Activated CD4-positive, alpha-beta memory T cell treated with anti-CD3 and anti-CD28 coated beads for 36 hours (primary cell): Measurements from ENCODE around the gene CEACAM7. TPM values are rescaled to one million over a fixed set of nuclear protein-coding genes. Genes with fewer than 3 reads are reported as not detected.
A peak's percentile ranks its signal among the peaks of the same experiment; 100 is the strongest.

Experiments
- CTCF ChIA-PET: fragments of 350-600 bp; sonication (Branson Sonifier 250); formaldehyde crosslinking; loops from one replicate; lab custom pipeline; 2021; ENCODE audit warnings: antibody characterized with exemption, inconsistent platforms; lab: Charles Lee
- POLR2A ChIA-PET: fragments of 350-600 bp; sonication (Branson Sonifier 250); formaldehyde crosslinking; loops from one replicate; lab custom pipeline; 2021; ENCODE audit warnings: antibody characterized with exemption; lab: Charles Lee
- DNase-seq: peaks from one replicate; pipeline ENCODE4 v3.0.0-alpha.2; 2020
- H3K27ac Mint-ChIP-seq: one replicate; pipeline ENCODE4 v1.8.0; 2021; ENCODE audit warnings: mixed read lengths
- H3K27me3 Mint-ChIP-seq: one replicate; pipeline ENCODE4 v1.8.0; 2021; ENCODE audit warnings: mixed read lengths
- H3K36me3 Mint-ChIP-seq: one replicate; pipeline ENCODE4 v1.8.0; 2021; ENCODE audit warnings: mixed read lengths
- H3K4me1 Mint-ChIP-seq: one replicate; pipeline ENCODE4 v1.8.0; 2021; ENCODE audit warnings: low read depth, mixed read lengths
- H3K4me3 Mint-ChIP-seq: one replicate; pipeline ENCODE4 v1.8.0; 2021; ENCODE audit warnings: mild to moderate bottlenecking, mixed read lengths
- H3K9me3 Mint-ChIP-seq: one replicate; pipeline ENCODE4 v1.8.0; 2021; ENCODE audit warnings: mixed read lengths
- intact Hi-C: fragments of 100-400 bp; cut with micrococcal nuclease; formaldehyde crosslinking; loops from one replicate; pipeline ENCODE4 v1.15.1; 2023
- total RNA-seq, 2 experiments: library from RNA; stranded (reverse); gene quantifications; one replicate each; pipeline ENCODE4 v1.2.3, GENCODE V29; 2021

CEACAM7 gene
- total RNA-seq, 2 experiments from 2014 or later = not detected

DNA sequence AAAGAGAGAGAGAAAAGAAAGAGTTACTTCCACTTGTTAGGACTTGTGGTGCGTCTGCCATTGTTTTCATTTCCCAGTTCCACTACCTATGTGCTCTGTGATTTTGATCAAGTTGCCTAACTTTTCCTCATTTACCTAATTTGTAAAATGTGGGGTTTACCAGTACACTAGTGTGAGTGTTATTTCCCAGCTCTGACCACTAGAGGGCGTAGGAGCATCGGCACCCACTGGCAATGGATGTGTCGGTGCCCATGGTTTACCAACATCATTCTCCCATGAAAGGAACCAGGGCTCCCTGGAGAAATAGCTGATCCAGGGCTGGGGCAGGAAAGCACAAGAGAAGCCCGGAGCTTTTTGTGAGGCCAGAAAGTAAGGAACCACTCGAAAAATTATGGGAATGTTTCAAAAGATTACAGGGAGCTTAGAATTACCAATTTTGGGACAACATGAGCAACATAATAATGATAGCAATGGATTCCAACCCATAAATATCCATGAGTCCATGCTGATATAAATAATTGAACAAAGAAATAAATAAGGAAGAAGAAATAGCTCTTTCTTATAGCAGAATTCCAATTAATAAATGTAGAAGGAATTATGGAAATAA, 46.1 kb downstream of the CEACAM7 start:
- H3K4me1 Mint-ChIP-seq = peaks cover 6% of the 10 kb centered on the region
- no peaks in the 10 kb centered on the region for H3K36me3 Mint-ChIP-seq
- intact Hi-C loops = loop anchor here (5.0 kb wide), 2 partner anchors 50 to 105 kb away; no protein-coding TSS in a partner anchor
- no peaks in the 10 kb centered on the region for H3K9me3 Mint-ChIP-seq
- peak; percentile 74 for DNase-seq
- ChIA-PET POLR2A (no interaction called here), CTCF (interaction anchor here (0.7 to 8.2 kb wide), 39 partner anchors 6 to 1952 kb away, joined by 3 to 90 read pairs (median 5); partner anchors contain the start of genes CEACAM4, CEACAM7 and DMAC2)
- no peak overlapping the region for H3K4me3 Mint-ChIP-seq
- no peak overlapping the region for H3K27ac Mint-ChIP-seq
- H3K27me3 Mint-ChIP-seq = peaks cover 11% of the 10 kb centered on the region

DNA sequence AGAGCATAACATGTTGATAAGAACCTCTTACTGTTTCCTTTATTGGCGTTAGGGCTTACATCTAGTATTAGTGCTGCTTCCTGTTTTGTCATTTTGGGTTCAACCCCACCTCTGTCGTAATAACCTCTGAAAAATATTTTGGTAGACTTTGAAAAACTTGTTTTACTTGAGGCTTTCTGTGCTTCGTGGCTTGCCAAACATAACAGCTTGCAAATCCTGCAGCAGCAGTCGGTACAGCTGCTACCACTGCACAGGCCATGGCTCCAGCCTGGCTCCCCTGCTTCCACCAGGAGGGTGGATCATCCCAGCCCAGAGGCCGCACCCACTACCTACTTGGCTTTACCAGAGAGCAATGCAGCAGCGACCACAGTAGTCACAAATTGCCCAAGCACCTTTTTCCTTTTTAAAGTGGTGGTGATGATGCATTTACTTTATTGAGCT, 49.4 kb downstream of the CEACAM7 start:
- DNase-seq = no peak
- intact Hi-C loops = no loop called here
- POLR2A ChIA-PET = no interaction called here
- H3K4me3 Mint-ChIP-seq = no peak overlapping the region
- H3K27ac Mint-ChIP-seq = no peak overlapping the region
- CTCF ChIA-PET = interaction anchor here (0.6 to 8.2 kb wide), 5 partner anchors 10 to 68 kb away, joined by 3 to 90 read pairs (median 50); no protein-coding TSS in a partner anchor
- peaks cover 6% of the 10 kb centered on the region for H3K4me1 Mint-ChIP-seq
- no peaks in the 10 kb centered on the region for H3K36me3 Mint-ChIP-seq
- H3K27me3 Mint-ChIP-seq = peaks cover 31% of the 10 kb centered on the region
- H3K9me3 Mint-ChIP-seq = no peaks in the 10 kb centered on the region

DNA sequence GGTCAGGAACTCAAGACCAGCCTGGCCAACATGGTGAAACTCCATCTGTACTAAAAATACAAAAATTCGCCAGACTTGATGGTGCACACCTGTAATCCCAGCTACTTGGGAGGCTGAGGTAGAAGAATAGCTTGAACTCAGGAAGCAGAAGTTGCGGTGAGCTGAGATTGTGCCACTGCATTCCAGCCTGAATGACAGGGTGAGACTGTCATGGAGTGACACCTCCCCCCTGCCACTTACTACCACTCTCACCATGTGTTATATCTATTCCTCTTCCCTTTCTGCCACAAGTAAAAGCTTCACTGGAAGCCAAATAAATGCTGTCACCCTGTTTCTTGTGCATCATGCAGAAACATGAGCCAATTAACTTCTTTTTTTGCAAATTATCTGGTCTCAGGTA, 50.6 kb downstream of the CEACAM7 start:
- DNase-seq = no peak
- Mint-ChIP-seq H3K4me1 (peaks cover 6% of the 10 kb centered on the region), H3K27ac (no peak overlapping the region), H3K9me3 (no peaks in the 10 kb centered on the region), H3K36me3 (no peaks in the 10 kb centered on the region), H3K4me3 (no peak overlapping the region), H3K27me3 (peaks cover 33% of the 10 kb centered on the region)
- intact Hi-C loops = no loop called here
- ChIA-PET CTCF (interaction anchor here (0.6 to 8.2 kb wide), 5 partner anchors 11 to 109 kb away, joined by 3 to 50 read pairs (median 3); no protein-coding TSS in a partner anchor), POLR2A (no interaction called here)

DNA sequence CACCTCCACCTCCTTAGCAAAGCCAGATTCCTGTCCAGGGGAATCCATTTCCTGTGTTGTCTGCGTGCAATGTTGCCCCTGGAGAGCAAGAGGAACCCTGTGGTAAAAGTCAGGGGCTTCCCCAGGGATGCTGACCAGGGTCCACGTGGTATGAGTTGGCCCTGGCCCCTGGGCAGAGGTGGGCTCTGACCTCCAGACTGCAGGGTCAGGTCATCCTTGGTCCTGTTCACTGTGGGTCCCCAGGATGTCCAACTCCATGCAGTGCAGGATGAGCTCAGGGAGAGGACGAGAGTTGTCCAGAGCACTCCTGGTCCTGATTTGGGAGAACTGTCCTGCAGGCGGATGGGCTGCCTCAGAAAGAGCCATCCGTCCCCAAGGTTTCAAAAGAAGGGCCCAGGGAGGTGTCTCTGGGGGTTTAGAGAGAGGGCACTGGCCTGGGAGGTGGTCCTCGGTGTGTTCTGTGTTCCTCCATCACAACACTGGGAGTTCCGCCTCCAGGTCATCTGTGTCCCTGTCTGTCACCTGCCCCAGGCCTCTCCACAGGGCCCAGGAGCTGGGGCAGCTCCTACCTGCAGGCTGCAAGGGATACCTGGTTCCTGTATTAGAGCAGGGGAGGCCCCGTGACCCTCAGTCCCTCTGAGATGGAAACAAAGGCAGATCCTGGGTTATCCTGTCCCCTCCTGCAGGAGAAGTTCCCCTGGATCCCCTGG, 59.9 kb downstream of the CEACAM7 start:
- peaks cover 33% of the 10 kb centered on the region for H3K27me3 Mint-ChIP-seq
- H3K27ac Mint-ChIP-seq = no peak overlapping the region
- ChIA-PET POLR2A (no interaction called here), CTCF (interaction anchor here (0.8 kb wide), 1 partner anchor 18 kb away, joined by 3 read pairs; no protein-coding TSS in a partner anchor)
- intact Hi-C loops = no loop called here
- no peaks in the 10 kb centered on the region for H3K4me1 Mint-ChIP-seq
- no peak overlapping the region for H3K4me3 Mint-ChIP-seq
- no peaks in the 10 kb centered on the region for H3K36me3 Mint-ChIP-seq
- no peak for DNase-seq
- peaks cover 13% of the 10 kb centered on the region for H3K9me3 Mint-ChIP-seq

DNA sequence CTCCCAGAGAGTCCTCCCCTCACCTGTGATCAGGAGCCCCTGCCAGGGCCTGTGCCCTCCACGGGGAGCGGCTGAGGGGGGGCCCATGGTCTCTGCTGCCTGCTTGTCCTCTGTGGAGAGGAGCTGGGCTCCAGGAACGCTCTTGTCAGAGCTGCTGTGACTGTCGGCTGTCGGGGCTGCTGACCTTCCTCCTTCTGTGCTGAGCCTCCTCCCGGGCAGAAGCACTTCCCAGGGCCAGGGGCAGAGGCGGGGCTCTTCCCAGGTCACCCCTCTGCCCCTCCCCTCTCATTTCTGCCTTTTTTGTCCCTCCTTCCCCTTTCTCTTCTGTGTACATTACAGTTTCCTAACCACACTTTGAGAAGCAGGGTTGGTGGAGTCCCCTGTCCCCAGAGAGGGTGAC, 61.2 kb downstream of the CEACAM7 start, which contains the start of gene CEACAM4:
TSS of gene CEACAM4 (minus strand) at position 198 of the 400 bp plus-strand sequence. CDS start at position 87, 111 bp downstream.
- Mint-ChIP-seq H3K27me3 (peaks cover 35% of the 10 kb centered on the region), H3K4me3 (no peak within 1 kb of the TSS), H3K9me3 (peaks cover 13% of the 10 kb centered on the region), H3K4me1 (no peaks in the 10 kb centered on the region), H3K36me3 (no peaks in the 10 kb centered on the region), H3K27ac (no peak within 1 kb of the TSS)
- ChIA-PET POLR2A (no interaction called here), CTCF (interaction anchor here (0.9 kb wide), 1 partner anchor 15 kb away, joined by 3 read pairs; no protein-coding TSS in a partner anchor)
- intact Hi-C loops = no loop called here
- DNase-seq = no peak

DNA sequence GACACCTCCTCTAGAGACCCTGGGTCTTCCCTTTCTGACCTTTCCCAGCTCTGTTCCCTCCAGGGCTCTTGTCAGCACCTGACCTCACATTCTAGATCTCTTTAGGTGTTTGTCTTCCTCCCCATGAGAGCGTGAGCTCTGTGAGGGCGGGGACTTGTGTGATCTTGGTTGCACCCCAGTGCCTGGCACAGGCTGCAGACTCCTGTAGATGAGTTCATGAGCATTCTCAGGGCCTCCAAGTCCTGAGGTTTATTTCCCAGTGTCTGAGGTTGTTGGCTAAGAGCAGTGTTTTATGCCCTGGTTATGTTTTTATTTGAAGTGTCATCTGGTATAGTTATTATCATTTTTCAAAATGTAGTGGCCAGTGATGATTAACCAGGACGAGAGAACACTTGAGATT, 61.8 kb downstream of the CEACAM7 start:
- no peak overlapping the region for H3K27ac Mint-ChIP-seq
- no peaks in the 10 kb centered on the region for H3K4me1 Mint-ChIP-seq
- POLR2A ChIA-PET = no interaction called here
- DNase-seq = no peak
- H3K36me3 Mint-ChIP-seq = no peaks in the 10 kb centered on the region
- peaks cover 10% of the 10 kb centered on the region for H3K9me3 Mint-ChIP-seq
- H3K4me3 Mint-ChIP-seq = no peak overlapping the region
- peaks cover 32% of the 10 kb centered on the region for H3K27me3 Mint-ChIP-seq
- intact Hi-C loops = no loop called here
- CTCF ChIA-PET = no interaction called here

DNA sequence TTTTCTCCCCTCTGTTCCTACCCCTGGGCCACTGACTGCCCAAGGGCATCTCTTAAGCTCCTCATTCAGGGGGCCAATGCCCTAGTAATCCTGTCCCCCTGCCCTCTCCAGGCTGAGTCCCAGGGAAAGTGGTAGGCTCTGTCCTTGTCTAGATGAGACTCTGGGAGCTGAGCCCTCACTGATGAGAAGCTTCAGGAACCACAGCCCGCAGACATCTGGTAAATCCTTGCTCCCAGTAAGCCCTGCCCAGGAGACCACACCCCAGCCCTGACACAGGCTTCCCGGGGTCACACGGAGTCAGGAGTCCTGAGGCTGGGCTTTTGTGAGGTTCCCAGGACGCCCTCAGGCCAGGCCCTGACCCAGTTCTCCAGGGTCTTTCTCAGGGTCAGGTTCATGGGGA, 63.1 kb downstream of the CEACAM7 start:
- Mint-ChIP-seq H3K4me1 (no peaks in the 10 kb centered on the region), H3K4me3 (no peak overlapping the region), H3K9me3 (no peaks in the 10 kb centered on the region), H3K27ac (no peak overlapping the region), H3K27me3 (peaks cover 30% of the 10 kb centered on the region), H3K36me3 (no peaks in the 10 kb centered on the region)
- intact Hi-C loops = no loop called here
- POLR2A ChIA-PET = no interaction called here
- no peak for DNase-seq
- CTCF ChIA-PET = interaction anchor here (0.8 kb wide), 1 partner anchor 22 kb away, joined by 3 read pairs; no protein-coding TSS in a partner anchor

DNA sequence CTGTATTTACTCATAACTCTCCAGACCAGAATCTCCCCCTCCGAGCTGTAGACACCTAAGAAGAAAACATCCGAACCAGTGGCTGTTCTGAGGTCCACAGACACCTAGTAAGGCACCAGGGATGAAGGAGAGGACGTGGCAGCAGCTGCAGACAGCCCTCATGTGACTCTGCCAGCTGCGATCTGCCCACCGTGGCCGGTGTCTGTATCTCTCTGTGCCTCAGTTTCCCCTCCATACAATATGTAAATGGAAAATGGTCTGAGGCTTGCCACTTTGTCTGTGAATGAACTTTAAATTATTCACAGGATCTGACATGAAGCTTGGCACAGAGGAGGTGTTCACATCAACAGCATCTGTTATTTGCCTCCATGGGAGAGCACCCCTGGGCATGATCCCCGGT, 63.6 kb downstream of the CEACAM7 start:
- peaks cover 30% of the 10 kb centered on the region for H3K27me3 Mint-ChIP-seq
- no peaks in the 10 kb centered on the region for H3K4me1 Mint-ChIP-seq
- ChIA-PET POLR2A (no interaction called here), CTCF (interaction anchor here (0.8 kb wide), 1 partner anchor 22 kb away, joined by 3 read pairs; no protein-coding TSS in a partner anchor)
- H3K4me3 Mint-ChIP-seq = no peak overlapping the region
- DNase-seq = no peak
- no peaks in the 10 kb centered on the region for H3K9me3 Mint-ChIP-seq
- no peaks in the 10 kb centered on the region for H3K36me3 Mint-ChIP-seq
- intact Hi-C loops = no loop called here
- no peak overlapping the region for H3K27ac Mint-ChIP-seq

DNA sequence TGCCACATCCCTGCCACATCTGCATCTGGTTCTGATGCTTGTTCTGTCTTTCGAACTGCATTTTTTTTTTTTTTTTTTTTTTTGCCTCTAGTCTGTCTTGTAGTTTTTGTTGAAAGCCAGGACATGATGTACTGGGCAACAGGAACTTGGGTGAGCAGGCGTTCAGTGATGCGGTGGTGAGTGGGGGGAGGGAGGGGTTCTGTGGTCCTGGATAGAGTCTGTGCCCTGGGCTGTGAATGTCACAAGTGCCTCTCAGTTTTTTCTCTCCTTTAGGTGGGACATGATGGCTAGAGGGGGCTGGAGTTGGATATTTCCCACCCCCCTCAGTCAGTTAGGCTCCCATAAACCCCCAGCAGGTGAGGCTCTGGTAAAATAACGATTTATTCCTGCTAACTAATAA, 64.7 kb downstream of the CEACAM7 start:
- Mint-ChIP-seq H3K9me3 (no peaks in the 10 kb centered on the region), H3K36me3 (no peaks in the 10 kb centered on the region), H3K4me3 (no peak overlapping the region), H3K4me1 (no peaks in the 10 kb centered on the region), H3K27me3 (peaks cover 25% of the 10 kb centered on the region), H3K27ac (no peak overlapping the region)
- intact Hi-C loops = no loop called here
- DNase-seq = no peak
- POLR2A ChIA-PET = no interaction called here
- CTCF ChIA-PET = no interaction called here

Other genes with a start within 250 kb of the CEACAM7 start
- gene DMAC2, start 248.4 kb downstream of the CEACAM7 start, total RNA-seq = 10 to 100 TPM; 47.5 to 47.8 TPM
- gene ERICH4, start 245.1 kb downstream of the CEACAM7 start, total RNA-seq = not detected
- 10 to 100 TPM; 40.8 to 40.9 TPM for gene CEACAM21, start 112.1 kb downstream of the CEACAM7 start, total RNA-seq
- not detected for gene CEACAM4, start 61.2 kb downstream of the CEACAM7 start, total RNA-seq
- gene CEACAM5, start 20.4 kb upstream of the CEACAM7 start, total RNA-seq = not detected
- gene CEACAM6, start 67.3 kb upstream of the CEACAM7 start, total RNA-seq = not detected
- not detected for gene CEACAM3, start 108.3 kb upstream of the CEACAM7 start, total RNA-seq
- not detected for gene LYPD4, start 156.4 kb upstream of the CEACAM7 start, total RNA-seq
- not detected for gene DMRTC2, start 156.8 kb upstream of the CEACAM7 start, total RNA-seq
- 1,000 to 10,000 TPM; 3,181 to 3,314 TPM for gene RPS19, start 172.0 kb upstream of the CEACAM7 start, total RNA-seq
- 1 to 10 TPM; 1.5 to 1.6 TPM for gene CD79A, start 189.0 kb upstream of the CEACAM7 start, total RNA-seq
- gene ARHGEF1, start 194.9 kb upstream of the CEACAM7 start, total RNA-seq = 100 to 1,000 TPM; 298 to 327 TPM
- 1 to 10 TPM; 1.3 to 2.0 TPM for gene ERFL, start 240.2 kb upstream of the CEACAM7 start, total RNA-seq